Measurements from ENCODE around the gene TOR1AIP1.

Gene TOR1AIP1

DNA sequence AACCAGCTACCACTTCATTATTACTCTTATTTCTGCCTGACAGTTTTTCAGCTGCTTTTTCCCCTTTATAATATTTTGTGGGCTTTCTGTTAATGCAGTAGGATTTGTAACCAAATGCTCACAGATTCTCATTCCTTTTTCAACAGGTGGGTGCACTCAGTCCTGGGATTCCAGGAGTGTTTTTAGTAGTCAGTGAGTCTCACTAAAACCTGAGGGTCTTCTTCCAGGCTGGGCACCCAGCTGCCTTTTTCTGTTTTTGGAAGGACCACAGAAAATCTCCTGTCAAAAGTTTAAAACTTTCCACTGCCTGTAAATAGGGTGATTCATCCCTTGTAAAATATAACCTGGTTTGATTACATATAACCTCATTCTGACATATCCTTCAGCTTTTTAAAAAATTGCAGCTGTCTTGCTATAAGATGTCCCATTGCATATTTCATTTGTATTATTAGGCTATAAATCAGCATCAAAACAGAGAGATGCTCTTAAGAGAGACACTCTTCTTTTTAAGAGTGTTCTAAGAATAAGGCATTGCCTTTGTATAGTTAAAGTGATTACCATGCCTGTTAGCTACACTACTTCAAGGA lies 55.7 kb downstream of the TOR1AIP1 start:
- no peak for DNase-seq
- Mint-ChIP-seq H3K4me3 (no peak overlapping the region), H3K9me3 (no peaks in the 10 kb centered on the region), H3K36me3 (ENCODE audit: low read depth) (no peaks in the 10 kb centered on the region), H3K4me1 (peaks cover 8% of the 10 kb centered on the region), H3K27me3 (ENCODE audit: low read depth, poor library complexity) (no peaks in the 10 kb centered on the region), H3K27ac (no peak overlapping the region)
- no peak for TF ChIP-seq CTCF (IDR thresholded peaks at IDR 0.05)

GRCh38 chr1:179938752-179939151 lies 56.7 kb downstream of the TOR1AIP1 start:
- H3K4me3 Mint-ChIP-seq = no peak overlapping the region
- DNase-seq = no peak

DNA sequence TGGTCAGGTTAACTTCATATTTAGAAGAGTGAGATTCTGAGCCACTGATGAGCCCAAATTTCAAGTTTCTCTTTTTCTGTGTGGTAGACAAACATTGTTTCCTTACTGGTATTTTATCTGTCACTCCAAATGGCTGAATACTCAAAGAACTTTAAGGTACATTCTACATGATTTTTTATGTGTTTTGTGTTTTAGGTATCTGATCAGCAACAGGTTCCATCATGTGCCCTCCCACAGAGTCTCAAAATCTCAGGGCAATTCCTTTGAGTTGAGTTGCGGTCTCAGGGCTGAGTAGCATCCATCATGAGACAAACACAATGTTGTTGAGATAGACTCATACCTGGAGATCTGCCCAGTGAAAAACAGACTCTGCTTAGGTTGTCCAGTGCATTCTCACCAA lies 57.9 kb downstream of the TOR1AIP1 start:
- H3K4me1 Mint-ChIP-seq = peaks cover 8% of the 10 kb centered on the region
- H3K9me3 Mint-ChIP-seq = no peaks in the 10 kb centered on the region
- H3K36me3 Mint-ChIP-seq (ENCODE audit: low read depth) = no peaks in the 10 kb centered on the region
- peaks cover 2% of the 10 kb centered on the region for H3K27me3 Mint-ChIP-seq (ENCODE audit: low read depth, poor library complexity)
- no peak for DNase-seq
- no peak overlapping the region for H3K27ac Mint-ChIP-seq
- no peak for TF ChIP-seq CTCF (IDR thresholded peaks at IDR 0.05)
- H3K4me3 Mint-ChIP-seq = no peak overlapping the region

More at GRCh38 chr1:179938752-179939151, 56.7 kb downstream of the TOR1AIP1 start:
- Mint-ChIP-seq H3K27ac (no peak overlapping the region), H3K27me3 (ENCODE audit: low read depth, poor library complexity) (no peaks in the 10 kb centered on the region), H3K4me1 (peaks cover 8% of the 10 kb centered on the region), H3K36me3 (ENCODE audit: low read depth) (no peaks in the 10 kb centered on the region), H3K9me3 (no peaks in the 10 kb centered on the region)
- TF ChIP-seq CTCF (IDR thresholded peaks at IDR 0.05) = no peak

- no peaks in the 10 kb centered on the region for H3K9me3 Mint-ChIP-seq
- peaks cover 8% of the 10 kb centered on the region for H3K4me1 Mint-ChIP-seq
- TF ChIP-seq CTCF (IDR thresholded peaks at IDR 0.05) = no peak
- no peak overlapping the region for H3K27ac Mint-ChIP-seq
- peaks cover 6% of the 10 kb centered on the region for H3K27me3 Mint-ChIP-seq (ENCODE audit: low read depth, poor library complexity)
- DNase-seq = no peak
- no peaks in the 10 kb centered on the region for H3K36me3 Mint-ChIP-seq (ENCODE audit: low read depth)
- H3K4me3 Mint-ChIP-seq = no peak overlapping the region
These were observed 59.4 kb downstream of the TOR1AIP1 start for GRCh38 chr1:179941454-179941853.

DNA sequence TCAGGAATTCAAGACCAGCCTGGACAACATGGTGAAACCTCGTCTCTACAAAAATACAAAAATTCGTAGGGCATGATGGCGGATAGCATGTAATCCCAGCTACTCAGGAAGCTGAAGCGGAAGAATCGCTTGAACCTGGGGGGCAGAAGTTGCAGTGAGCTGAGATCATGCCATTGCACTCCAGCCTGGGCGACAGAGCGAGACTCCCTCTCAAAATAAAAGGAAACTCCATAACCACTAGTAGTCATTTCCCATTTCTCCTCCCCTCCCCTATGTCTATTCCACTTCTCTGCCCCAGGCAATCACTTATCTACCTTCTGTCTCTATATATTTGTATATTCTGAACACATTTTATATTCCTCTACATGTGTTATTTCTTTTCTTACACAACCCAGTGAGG lies 68.6 kb downstream of the TOR1AIP1 start:
- Mint-ChIP-seq H3K27me3 (ENCODE audit: low read depth, poor library complexity) (peaks cover 14% of the 10 kb centered on the region), H3K4me1 (peaks cover 11% of the 10 kb centered on the region), H3K27ac (no peak overlapping the region), H3K4me3 (no peak overlapping the region), H3K9me3 (no peaks in the 10 kb centered on the region), H3K36me3 (ENCODE audit: low read depth) (no peaks in the 10 kb centered on the region)
- no peak for DNase-seq
- TF ChIP-seq CTCF (IDR thresholded peaks at IDR 0.05) = no peak

GRCh38 chr1:179951383-179952144 lies 69.5 kb downstream of the TOR1AIP1 start:
- Mint-ChIP-seq H3K27ac (no peak overlapping the region), H3K4me3 (no peak overlapping the region), H3K4me1 (peaks cover 19% of the 10 kb centered on the region), H3K36me3 (ENCODE audit: low read depth) (no peaks in the 10 kb centered on the region), H3K9me3 (no peaks in the 10 kb centered on the region), H3K27me3 (ENCODE audit: low read depth, poor library complexity) (peaks cover 12% of the 10 kb centered on the region)
- no peak for TF ChIP-seq CTCF (IDR thresholded peaks at IDR 0.05)
- no peak for DNase-seq

Data from nephron progenitor cell (in vitro differentiated cells).